ENCODE data around the gene CTLA4. TPM values are rescaled to one million over a fixed set of nuclear protein-coding genes. Genes with fewer than 3 reads are reported as not detected.

The CTLA4 gene
- total and polyA plus RNA-seq, 2 of the 4 experiments (the other 2 are of a cell fraction) = not detected

DNA sequence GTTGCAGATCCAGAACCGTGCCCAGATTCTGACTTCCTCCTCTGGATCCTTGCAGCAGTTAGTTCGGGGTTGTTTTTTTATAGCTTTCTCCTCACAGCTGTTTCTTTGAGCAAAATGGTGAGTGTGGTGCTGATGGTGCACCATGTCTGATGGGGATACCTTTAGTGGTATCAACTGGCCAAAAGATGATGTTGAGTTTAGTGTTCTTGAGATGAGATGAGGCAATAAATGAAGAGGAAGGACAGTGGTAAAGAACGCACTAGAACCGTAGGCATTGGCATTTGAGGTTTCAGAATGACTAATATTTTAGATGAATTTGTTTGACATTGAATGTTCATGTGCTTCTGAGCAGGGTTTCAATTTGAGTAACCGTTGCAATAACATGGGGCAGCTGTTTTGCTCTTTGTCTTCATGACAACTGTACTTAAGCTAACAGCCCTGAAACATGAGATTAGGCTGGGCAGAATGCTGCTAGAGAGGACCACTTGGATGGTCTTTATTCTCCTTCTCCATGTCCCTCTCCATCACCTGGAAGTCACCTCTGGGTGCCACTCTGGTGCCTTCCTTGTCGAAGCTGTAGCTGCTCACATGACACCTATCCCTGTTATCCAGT is 3.9 kb downstream of the CTLA4 start:
- DNase-seq (no peak), ATAC-seq (ENCODE audit: low read depth) (no peak)
- no peak overlapping the region for H4K91ac ChIP-seq (ENCODE audit: insufficient read depth, low read depth, low read length)
- POLR2A ChIA-PET (ENCODE audit: unreplicated experiment) = no interaction called here
- no peaks in the 10 kb centered on the region for H3K79me1 ChIP-seq (ENCODE audit: low read depth in 1 of 2, low read length in 2 of 2)
- intact Hi-C loops (cut with micrococcal nuclease) (no loop called here), in situ Hi-C loops (cut with MboI; ENCODE audit: low sequenced_read_pairs) (no loop called here), dilution Hi-C loops (cut with HindIII; ENCODE audit: low sequenced_read_pairs, unreplicated experiment) (no loop called here)
- no peak overlapping the region for H4K8ac ChIP-seq (ENCODE audit: low read depth in 2 of 2, low read length in 2 of 2)
- H2AK5ac ChIP-seq (ENCODE audit: low read depth, low read length) = no peak overlapping the region
- H3K23ac ChIP-seq (ENCODE audit: low read depth, low read length) = no peak overlapping the region
- no peak overlapping the region for H3K4me2 ChIP-seq (ENCODE audit: low read depth, low read length)
- H3K9ac ChIP-seq (ENCODE audit: low read depth, low read length) = no peak overlapping the region
- no peak overlapping the region for H3K4ac ChIP-seq (ENCODE audit: low read depth, low read length)
- no peak overlapping the region for H2BK20ac ChIP-seq (ENCODE audit: low read depth, low read length)
- H3K36me3 ChIP-seq (ENCODE audit: control insufficient read depth, insufficient read depth, low read length) = no peaks in the 10 kb centered on the region
- no peak overlapping the region for H2BK15ac ChIP-seq (ENCODE audit: low read depth, low read length)
- no peaks in the 10 kb centered on the region for H3K4me1 ChIP-seq (ENCODE audit: control insufficient read depth, insufficient read depth, low read length)
- H3K27ac ChIP-seq (ENCODE audit: insufficient read depth, low read length) = no peak overlapping the region
- H3K9me3 ChIP-seq (ENCODE audit: control insufficient read depth, insufficient read depth, low read length) = no peaks in the 10 kb centered on the region
- H3K56ac ChIP-seq (ENCODE audit: extremely low read depth, insufficient read depth, low read length) = no peak overlapping the region
- CTCF ChIA-PET = no interaction called here
- peaks cover 31% of the 10 kb centered on the region for H3K27me3 ChIP-seq (ENCODE audit: control insufficient read depth, insufficient read depth, low read length)
- H2AFZ ChIP-seq (replicated peaks; ENCODE audit: low read length, poor library complexity) = no peak overlapping the region
- H2AK9ac ChIP-seq (replicated peaks; ENCODE audit: low read depth, low read length, poor library complexity) = no peak overlapping the region
- H3K9me1 ChIP-seq (ENCODE audit: insufficient read depth, low read length) = no peaks in the 10 kb centered on the region
- H3K18ac ChIP-seq (ENCODE audit: low read depth, low read length) = no peak overlapping the region
- 42% methylated on average over 2 of the region's 6 CpGs; no CpG with 5 or more reads in 1 of the 2 experiments for WGBS, 2 experiments (ENCODE audit: extremely low coverage in 2 of 2, insufficient read length in 1 of 2)
- H2BK120ac ChIP-seq (ENCODE audit: low read depth, low read length) = no peak overlapping the region
- no peaks in the 10 kb centered on the region for H4K20me1 ChIP-seq (ENCODE audit: insufficient read depth, low read length)
- TF ChIP-seq SMC3 (IDR thresholded peaks at IDR 0.05; ENCODE audit: low read depth, low read length) (no peak), MAZ (IDR thresholded peaks at IDR 0.05; ENCODE audit: borderline replicate concordance, low read depth, low read length) (no peak), RAD21 (IDR thresholded peaks at IDR 0.05; ENCODE audit: low read length) (no peak)
- TF ChIP-seq, protein P1, sequence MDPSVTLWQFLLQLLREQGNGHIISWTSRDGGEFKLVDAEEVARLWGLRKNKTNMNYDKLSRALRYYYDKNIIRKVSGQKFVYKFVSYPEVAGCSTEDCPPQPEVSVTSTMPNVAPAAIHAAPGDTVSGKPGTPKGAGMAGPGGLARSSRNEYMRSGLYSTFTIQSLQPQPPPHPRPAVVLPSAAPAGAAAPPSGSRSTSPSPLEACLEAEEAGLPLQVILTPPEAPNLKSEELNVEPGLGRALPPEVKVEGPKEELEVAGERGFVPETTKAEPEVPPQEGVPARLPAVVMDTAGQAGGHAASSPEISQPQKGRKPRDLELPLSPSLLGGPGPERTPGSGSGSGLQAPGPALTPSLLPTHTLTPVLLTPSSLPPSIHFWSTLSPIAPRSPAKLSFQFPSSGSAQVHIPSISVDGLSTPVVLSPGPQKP (IDR thresholded peaks at IDR 0.05; ENCODE audit: borderline replicate concordance, low read depth, low read length) = no peak
- TF ChIP-seq, protein P2, sequence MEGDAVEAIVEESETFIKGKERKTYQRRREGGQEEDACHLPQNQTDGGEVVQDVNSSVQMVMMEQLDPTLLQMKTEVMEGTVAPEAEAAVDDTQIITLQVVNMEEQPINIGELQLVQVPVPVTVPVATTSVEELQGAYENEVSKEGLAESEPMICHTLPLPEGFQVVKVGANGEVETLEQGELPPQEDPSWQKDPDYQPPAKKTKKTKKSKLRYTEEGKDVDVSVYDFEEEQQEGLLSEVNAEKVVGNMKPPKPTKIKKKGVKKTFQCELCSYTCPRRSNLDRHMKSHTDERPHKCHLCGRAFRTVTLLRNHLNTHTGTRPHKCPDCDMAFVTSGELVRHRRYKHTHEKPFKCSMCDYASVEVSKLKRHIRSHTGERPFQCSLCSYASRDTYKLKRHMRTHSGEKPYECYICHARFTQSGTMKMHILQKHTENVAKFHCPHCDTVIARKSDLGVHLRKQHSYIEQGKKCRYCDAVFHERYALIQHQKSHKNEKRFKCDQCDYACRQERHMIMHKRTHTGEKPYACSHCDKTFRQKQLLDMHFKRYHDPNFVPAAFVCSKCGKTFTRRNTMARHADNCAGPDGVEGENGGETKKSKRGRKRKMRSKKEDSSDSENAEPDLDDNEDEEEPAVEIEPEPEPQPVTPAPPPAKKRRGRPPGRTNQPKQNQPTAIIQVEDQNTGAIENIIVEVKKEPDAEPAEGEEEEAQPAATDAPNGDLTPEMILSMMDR (conservative IDR thresholded peaks at IDR 0.05; ENCODE audit: low read depth, low read length) = no peak
- H3K14ac ChIP-seq (replicated peaks; ENCODE audit: low read depth, low read length) = no peak overlapping the region
- no peak overlapping the region for H3K4me3 ChIP-seq (ENCODE audit: insufficient read depth, low read depth, low read length)
- H2BK5ac ChIP-seq (ENCODE audit: low read depth, low read length, poor library complexity, severe bottlenecking) = no peak overlapping the region
- no peak overlapping the region for H4K5ac ChIP-seq (ENCODE audit: low read depth, low read length)
- no TSS peak for BruUV-seq (replicated peaks)
